Hematopoietic multipotent progenitor cell treated with erythropoietin and hydrocortisone succinate and interleukin-3 and kit ligand, for 6 days (in vitro differentiated cells): Measurements from ENCODE around the gene GBX2.
"Not testable (repeated sequence)": the region's sequence is repeated elsewhere in the genome, so short reads cannot be mapped to it uniquely, and the experiment has no call there.

Experiments
- DNase-seq: peaks from one replicate; pipeline ENCODE4 v3.0.0-alpha.2; 2015

The GBX2 gene

GRCh38 chr2:236155406-236155805 is 12.8 kb downstream of the GBX2 start:
- DNase-seq, result no peak

GRCh38 chr2:236146436-236146835 is 21.8 kb downstream of the GBX2 start:
- DNase-seq, result no peak

- DNase-seq, result no peak
These were observed 24.4 kb downstream of the GBX2 start for GRCh38 chr2:236143811-236144210.

- DNase-seq, result not testable (repeated sequence)
These were observed 26.6 kb downstream of the GBX2 start for GRCh38 chr2:236141616-236142015.

- no peak for DNase-seq
These were observed 31.1 kb downstream of the GBX2 start for GRCh38 chr2:236137066-236137465.

GRCh38 chr2:236136538-236136937 is 31.6 kb downstream of the GBX2 start:
- no peak for DNase-seq

GRCh38 chr2:236133410-236134012 is 34.7 kb downstream of the GBX2 start:
- DNase-seq, result no peak

- no peak for DNase-seq
These were observed 37.0 kb downstream of the GBX2 start for GRCh38 chr2:236131073-236131692.

GRCh38 chr2:236130349-236130998 is 37.7 kb downstream of the GBX2 start:
- no peak for DNase-seq

- DNase-seq, result no peak
These were observed 38.3 kb downstream of the GBX2 start for GRCh38 chr2:236129935-236130334.

- DNase-seq, result no peak
These were observed 39.9 kb downstream of the GBX2 start for GRCh38 chr2:236128321-236128720.

GRCh38 chr2:236127010-236127409 is 41.2 kb downstream of the GBX2 start:
- DNase-seq, result no peak

- DNase-seq, result no peak
These were observed 42.6 kb downstream of the GBX2 start for GRCh38 chr2:236125541-236125940.

- DNase-seq, result no peak
These were observed 43.8 kb downstream of the GBX2 start for GRCh38 chr2:236124182-236124893.

- DNase-seq, result no peak
These were observed 44.5 kb downstream of the GBX2 start for GRCh38 chr2:236123716-236124115.

- no peak for DNase-seq
These were observed 46.0 kb downstream of the GBX2 start for GRCh38 chr2:236122236-236122635.

- no peak for DNase-seq
These were observed 46.6 kb downstream of the GBX2 start for GRCh38 chr2:236121546-236121945.

- no peak for DNase-seq
These were observed 47.4 kb downstream of the GBX2 start for GRCh38 chr2:236120829-236121228.

GRCh38 chr2:236120141-236120601 is 48.0 kb downstream of the GBX2 start:
- no peak for DNase-seq

GRCh38 chr2:236119476-236119875 is 48.7 kb downstream of the GBX2 start:
- DNase-seq, result no peak

GRCh38 chr2:236119003-236119402 is 49.2 kb downstream of the GBX2 start:
- no peak for DNase-seq

- DNase-seq, result no peak
These were observed 50.3 kb downstream of the GBX2 start for GRCh38 chr2:236117861-236118269.

- DNase-seq, result no peak
These were observed 50.8 kb downstream of the GBX2 start for GRCh38 chr2:236117401-236117800.
